Mesothelial cell of epicardium (in vitro differentiated cells): Measurements from ENCODE around the gene SLC4A2. TPM values are rescaled to one million over a fixed set of nuclear protein-coding genes. Genes with fewer than 3 reads are reported as not detected.

ENCODE experiments used
- DNase-seq, 2 experiments: peaks; one replicate each; pipeline ENCODE4 v3.0.0; 2021; ENCODE audit warnings: low spot score in 2 of 2; ENCODE audit not compliant: unreplicated experiment in 2 of 2
- H3K27ac Mint-ChIP-seq: 2 replicates; pipeline ENCODE4 v1.8.0; 2021; ENCODE audit warnings: mixed read lengths
- H3K27me3 Mint-ChIP-seq: 2 replicates; pipeline ENCODE4 v1.8.0; 2021; ENCODE audit warnings: low read depth, mixed read lengths
- H3K36me3 Mint-ChIP-seq: 2 replicates; pipeline ENCODE4 v1.8.0; 2021; ENCODE audit warnings: mixed read lengths
- H3K4me1 Mint-ChIP-seq: 2 replicates; pipeline ENCODE4 v1.8.0; 2021; ENCODE audit warnings: mixed read lengths
- H3K4me3 Mint-ChIP-seq: 2 replicates; pipeline ENCODE4 v1.8.0; 2021; ENCODE audit warnings: mild to moderate bottlenecking, moderate library complexity, mixed read lengths
- H3K9me3 Mint-ChIP-seq: 2 replicates; pipeline ENCODE4 v1.8.0; 2021; ENCODE audit warnings: mixed read lengths
- CTCF ChIP-seq: fragments of 200-600 bp; sonication (generic); IDR thresholded peaks from one replicate; pipeline ENCODE4 v1.5.0; 2021; ENCODE audit warnings: antibody characterized with exemption; ENCODE audit not compliant: unreplicated experiment
- total RNA-seq: library from RNA; stranded (reverse); gene quantifications from 3 replicates; pipeline ENCODE4 v1.2.1, GENCODE V29; 2021

The SLC4A2 gene
- total RNA-seq, 1 donor from 2014 or later: 243 TPM

DNA sequence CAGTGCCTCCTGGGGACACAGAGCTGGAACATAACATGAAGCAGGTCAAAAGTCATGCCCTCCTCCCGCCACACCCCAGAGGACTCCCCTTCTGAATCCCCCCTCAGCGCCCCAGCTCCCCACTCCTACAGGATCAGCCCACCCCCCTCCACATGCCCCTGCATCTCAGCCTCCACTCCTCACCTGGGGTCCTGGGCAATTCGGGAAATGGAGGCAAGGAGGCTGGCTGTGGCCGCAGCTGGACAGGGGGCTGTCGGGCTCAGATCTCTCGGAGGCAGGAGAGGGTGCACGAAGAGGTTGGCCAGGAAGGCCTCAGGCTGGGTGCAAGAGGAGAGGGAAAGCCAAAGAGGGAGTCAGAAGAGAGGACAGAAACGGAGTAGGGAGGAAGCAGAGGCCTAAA is 42.9 kb upstream of the SLC4A2 start:
- Mint-ChIP-seq H3K4me1 (peaks cover 38% of the 10 kb centered on the region), H3K9me3 (no peaks in the 10 kb centered on the region), H3K27me3 (peaks cover 61% of the 10 kb centered on the region), H3K4me3 (no peak overlapping the region), H3K36me3 (peaks cover 6% of the 10 kb centered on the region), H3K27ac (no peak overlapping the region)
- no peak for TF ChIP-seq CTCF
- DNase-seq: no peak

GRCh38 chr7:151016942-151017341 is 42.4 kb upstream of the SLC4A2 start:
- no peak for TF ChIP-seq CTCF
- H3K4me3 Mint-ChIP-seq: no peak overlapping the region
- H3K27me3 Mint-ChIP-seq: peaks cover 59% of the 10 kb centered on the region
- H3K36me3 Mint-ChIP-seq: peaks cover 6% of the 10 kb centered on the region
- no peak overlapping the region for H3K27ac Mint-ChIP-seq
- peaks cover 35% of the 10 kb centered on the region for H3K4me1 Mint-ChIP-seq
- no peak for DNase-seq
- H3K9me3 Mint-ChIP-seq: no peaks in the 10 kb centered on the region

DNA sequence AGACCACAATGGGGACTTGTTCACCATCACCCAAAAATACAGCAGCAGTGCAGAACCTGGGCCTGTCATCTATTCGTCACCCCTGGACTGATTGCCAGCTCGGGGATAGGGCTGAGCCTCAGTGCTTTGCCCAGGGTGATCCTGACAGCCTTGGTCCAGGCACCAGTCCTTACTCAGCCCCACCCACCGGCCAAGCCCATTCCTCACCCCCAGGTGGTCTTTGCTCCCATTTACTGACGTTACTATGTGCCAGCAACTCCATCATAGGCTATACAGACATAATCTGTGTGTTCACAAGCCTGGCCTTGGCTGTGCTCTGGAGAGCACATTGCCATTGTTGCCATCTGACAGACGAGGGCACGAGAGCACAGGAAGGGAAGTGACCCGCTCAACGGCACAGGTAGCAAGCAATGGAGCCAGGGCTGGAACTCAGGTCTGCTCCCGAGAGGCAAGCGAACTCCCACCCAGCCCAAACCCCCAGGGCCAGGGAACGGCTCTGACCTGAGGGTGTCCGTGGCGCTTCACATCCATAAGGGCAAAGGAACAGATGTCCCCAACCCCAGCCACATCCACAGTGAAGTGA is 41.9 kb upstream of the SLC4A2 start:
- peaks cover 56% of the 10 kb centered on the region for H3K27me3 Mint-ChIP-seq
- H3K9me3 Mint-ChIP-seq: no peaks in the 10 kb centered on the region
- no peak for TF ChIP-seq CTCF
- H3K27ac Mint-ChIP-seq: no peak overlapping the region
- no peak for DNase-seq
- H3K4me3 Mint-ChIP-seq: peak overlapping the region; percentile 64
- peaks cover 34% of the 10 kb centered on the region for H3K4me1 Mint-ChIP-seq
- peaks cover 6% of the 10 kb centered on the region for H3K36me3 Mint-ChIP-seq

GRCh38 chr7:151017953-151018420 is 41.4 kb upstream of the SLC4A2 start:
- peaks cover 34% of the 10 kb centered on the region for H3K4me1 Mint-ChIP-seq

GRCh38 chr7:151018421-151019129 is 40.8 kb upstream of the SLC4A2 start:
- Mint-ChIP-seq H3K4me1 (peaks cover 34% of the 10 kb centered on the region), H3K27ac (no peak overlapping the region), H3K9me3 (no peaks in the 10 kb centered on the region), H3K36me3 (peaks cover 6% of the 10 kb centered on the region), H3K27me3 (peaks cover 54% of the 10 kb centered on the region), H3K4me3 (peak overlapping the region; percentile 64)
- peak; percentile 16 for TF ChIP-seq CTCF
- peak in 1 of 2 experiments; percentile 65 for DNase-seq

More at GRCh38 chr7:151017953-151018420, 41.4 kb upstream of the SLC4A2 start:
- peak; percentile 73 to 93 for DNase-seq
- peak overlapping the region; percentile 64 for H3K4me3 Mint-ChIP-seq
- H3K27me3 Mint-ChIP-seq: peaks cover 52% of the 10 kb centered on the region
- no peaks in the 10 kb centered on the region for H3K9me3 Mint-ChIP-seq
- H3K36me3 Mint-ChIP-seq: peaks cover 6% of the 10 kb centered on the region
- no peak overlapping the region for H3K27ac Mint-ChIP-seq
- peak; percentile 90 for TF ChIP-seq CTCF
